HCEC 1CT (cell line): Measurements from ENCODE around the gene TRAPPC11.
"Not testable (repeated sequence)": the region's sequence is repeated elsewhere in the genome, so short reads cannot be mapped to it uniquely, and the experiment has no call there.

Experiments used
- DNase-seq: peaks from one replicate; pipeline ENCODE4 v3.0.0-alpha.2; 2017

TRAPPC11 gene

DNA sequence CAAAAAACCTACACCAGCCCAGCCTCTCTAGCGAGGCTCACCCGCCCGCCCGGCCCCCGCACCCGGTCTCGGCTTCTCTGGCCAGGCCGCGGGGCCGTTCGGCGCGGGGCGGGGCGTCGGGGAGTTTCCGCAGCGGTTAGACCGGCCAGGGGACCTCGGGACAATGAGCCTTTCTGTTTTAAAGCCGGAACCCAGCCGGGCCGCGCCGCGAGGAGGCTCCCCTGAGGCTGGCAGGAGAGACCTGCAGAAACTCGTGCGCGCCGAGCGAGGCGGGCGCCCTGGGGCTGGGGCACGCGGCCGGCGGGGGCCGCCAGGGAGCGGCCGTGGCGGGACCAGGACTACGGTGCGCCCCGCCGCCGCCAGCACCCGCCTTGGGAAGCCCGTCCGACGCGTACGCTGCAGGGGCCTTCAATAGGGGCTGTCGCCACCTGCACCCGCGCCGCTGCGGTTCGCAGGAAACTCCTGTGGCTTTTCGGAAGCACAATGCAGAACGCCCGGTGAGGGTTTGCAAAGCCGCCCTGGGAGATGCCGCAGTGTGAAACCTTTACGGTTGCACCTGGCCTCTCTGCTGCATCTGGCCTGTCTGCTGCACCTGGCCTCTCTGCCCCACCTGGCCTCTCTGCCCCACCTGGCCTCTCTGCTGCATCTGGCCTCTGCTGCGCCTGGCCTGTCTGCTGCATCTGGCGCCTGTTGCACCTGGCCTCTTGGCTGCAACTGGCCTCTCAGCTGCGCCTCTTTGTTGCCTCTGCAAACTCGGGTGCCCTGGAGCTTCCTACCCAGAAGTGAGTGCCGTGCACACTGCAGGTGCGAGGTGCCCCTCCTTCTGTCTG is 63.9 kb downstream of the TRAPPC11 start:
- no peak for DNase-seq

- no peak for DNase-seq
These were observed 64.6 kb downstream of the TRAPPC11 start for GRCh38 chr4:183723561-183724228.

DNA sequence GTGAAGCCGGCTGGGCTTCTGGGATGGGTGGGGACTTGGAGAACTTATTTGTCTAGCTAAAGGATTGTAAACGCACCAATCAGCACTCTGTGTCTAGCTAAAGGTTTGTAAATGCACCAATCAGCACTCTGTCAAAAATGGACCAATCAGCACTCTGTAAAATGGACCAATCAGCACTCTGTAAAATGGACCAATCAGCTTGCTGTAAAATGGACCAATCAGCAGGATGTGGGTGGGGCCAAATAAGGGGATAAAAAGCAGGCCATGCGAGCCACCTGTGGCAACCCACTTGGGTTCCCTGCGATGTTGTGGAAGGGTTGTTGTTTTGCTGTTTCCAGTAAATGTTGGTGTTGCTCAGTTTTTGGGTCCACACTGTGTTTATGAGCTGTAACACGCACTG is 66.5 kb downstream of the TRAPPC11 start:
- DNase-seq = not testable (repeated sequence)

DNA sequence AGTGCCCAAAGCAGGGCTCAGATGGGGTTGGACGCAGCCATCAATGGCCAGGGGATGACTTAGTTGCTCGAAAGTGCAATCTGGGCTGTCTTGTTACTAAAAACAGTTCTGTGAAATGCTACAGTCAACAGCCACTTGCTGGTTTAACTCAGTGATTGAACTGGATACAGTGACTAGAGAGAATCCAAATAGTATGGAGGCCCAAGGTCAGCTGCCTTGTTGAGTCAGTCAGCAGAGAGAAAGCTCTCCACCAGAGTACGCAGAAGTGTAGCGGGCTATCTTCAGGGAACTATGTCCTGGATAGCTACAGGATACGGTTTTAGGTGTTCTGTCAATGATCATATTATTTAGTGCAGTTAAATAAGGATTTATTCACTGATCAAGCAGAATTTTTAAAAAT is 68.4 kb downstream of the TRAPPC11 start:
- DNase-seq = no peak

DNA sequence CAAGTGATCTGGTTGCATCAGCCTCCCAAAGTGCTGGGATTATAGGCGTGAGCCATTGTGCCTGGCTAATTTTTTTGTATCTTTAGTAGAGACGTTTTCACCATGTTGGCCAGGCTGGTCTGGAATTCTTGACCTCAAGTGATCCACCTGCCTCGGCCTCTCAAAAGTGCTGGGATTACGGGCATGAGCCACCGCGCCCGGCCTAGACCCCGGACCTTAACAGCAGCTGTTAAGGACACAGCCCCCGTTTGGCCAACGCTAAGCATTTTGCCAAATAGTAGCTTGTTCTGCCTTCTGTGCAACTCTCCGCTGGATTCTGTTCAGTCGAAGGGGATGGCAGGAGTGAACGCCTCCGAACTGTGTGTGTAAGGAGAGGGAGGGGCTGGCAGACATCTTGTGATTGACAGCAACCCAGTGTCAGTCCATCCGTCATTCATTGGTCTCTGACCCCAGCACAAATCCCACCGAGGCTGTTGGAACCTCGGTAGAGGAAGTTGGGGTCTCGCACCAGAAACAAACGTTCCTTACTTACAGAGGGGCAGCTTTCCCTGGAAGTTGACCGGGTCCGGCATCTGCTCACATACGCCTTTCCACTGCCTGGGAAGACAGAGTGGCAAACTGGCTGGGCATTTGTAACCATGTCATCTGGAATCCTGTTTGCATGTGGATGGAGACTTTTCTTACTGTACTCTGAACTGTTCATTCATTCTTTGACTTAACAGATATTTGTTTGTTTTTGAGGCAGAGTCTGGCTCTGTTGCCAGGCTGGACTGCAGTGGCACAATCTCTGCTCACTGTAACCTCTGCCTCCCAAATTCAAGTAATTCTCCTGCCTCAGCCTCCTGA is 69.4 kb downstream of the TRAPPC11 start:
- DNase-seq = no peak

DNA sequence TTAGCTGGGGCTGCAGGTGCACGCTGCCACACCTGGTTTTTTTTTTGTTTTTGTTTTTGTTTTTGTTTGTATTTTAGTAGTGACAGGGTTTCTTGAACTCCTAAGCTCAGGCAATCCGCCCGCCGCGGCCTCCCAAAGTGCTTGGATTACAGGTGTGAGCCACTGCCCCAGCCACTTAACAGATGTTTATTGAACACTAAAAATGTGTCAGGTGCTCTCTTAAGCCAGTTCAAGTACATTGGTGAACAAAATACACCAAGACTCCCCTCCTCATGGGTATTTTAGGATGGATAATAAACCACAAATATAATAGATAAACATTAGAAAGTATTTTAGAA is 69.9 kb downstream of the TRAPPC11 start:
- DNase-seq = no peak

GRCh38 chr4:183729430-183730328 is 70.6 kb downstream of the TRAPPC11 start:
- DNase-seq = no peak

DNA sequence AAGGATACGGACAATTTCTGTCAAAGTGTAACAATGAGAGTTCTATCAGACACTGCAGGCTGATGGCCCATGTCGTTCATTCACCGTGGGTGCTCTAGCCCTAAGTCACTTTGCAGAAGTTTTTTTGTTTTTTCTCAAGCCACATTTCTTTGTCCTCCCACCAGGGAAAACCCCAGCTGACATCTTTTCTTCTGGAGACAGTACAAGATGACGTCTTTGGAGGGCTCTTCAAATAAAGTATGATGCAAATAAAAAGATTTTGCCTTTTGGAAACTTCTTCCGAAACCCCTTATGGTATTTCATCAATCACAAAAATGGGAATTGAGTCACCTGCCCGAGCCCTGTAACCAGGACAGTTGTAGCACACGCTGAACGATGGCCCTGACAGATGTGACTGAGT is 73.2 kb downstream of the TRAPPC11 start:
- DNase-seq = no peak

DNA sequence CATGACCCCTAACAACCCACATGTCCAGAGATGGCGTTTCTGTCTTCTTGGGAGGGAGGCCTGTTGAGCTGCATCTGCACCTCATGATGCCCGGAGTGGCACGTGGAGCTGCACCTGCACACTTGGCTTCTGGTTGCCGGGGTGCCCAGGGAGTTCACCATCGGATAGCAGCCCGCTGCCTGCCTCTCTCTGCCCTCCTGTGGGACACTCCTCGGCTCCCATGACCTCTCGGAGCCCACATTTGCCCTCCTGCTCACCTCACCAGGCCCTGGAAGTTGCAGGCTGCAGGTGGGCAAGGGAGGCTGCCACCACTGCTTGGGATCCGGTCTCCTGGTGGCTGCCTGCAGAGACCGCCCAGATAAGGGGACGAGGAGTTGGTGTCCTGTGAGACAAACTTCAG is 74.1 kb downstream of the TRAPPC11 start:
- DNase-seq = no peak

- no peak for DNase-seq
These were observed 79.1 kb downstream of the TRAPPC11 start for GRCh38 chr4:183738081-183738673.

DNA sequence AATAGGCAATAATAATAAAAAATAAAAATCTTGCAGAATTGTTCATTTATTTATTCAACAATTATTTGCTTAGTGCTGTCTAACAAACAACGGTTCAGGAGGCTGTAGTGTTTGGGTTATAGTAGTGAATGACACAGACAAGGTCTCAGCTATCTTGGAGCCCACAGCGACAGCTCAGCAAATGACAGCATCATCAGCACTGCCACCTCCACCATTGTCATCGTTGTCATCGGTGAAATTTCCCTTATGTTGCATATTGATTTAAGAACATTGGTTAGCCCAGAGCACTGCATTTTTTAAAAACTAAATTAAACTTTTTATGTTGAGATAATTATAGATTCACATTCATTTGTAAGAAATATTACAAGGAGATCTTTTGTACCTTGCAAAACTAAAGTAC is 79.9 kb downstream of the TRAPPC11 start:
- no peak for DNase-seq

GRCh38 chr4:183746305-183747229 is 87.5 kb downstream of the TRAPPC11 start:
- no peak for DNase-seq

GRCh38 chr4:183747380-183747779 is 88.3 kb downstream of the TRAPPC11 start:
- DNase-seq = no peak

DNA sequence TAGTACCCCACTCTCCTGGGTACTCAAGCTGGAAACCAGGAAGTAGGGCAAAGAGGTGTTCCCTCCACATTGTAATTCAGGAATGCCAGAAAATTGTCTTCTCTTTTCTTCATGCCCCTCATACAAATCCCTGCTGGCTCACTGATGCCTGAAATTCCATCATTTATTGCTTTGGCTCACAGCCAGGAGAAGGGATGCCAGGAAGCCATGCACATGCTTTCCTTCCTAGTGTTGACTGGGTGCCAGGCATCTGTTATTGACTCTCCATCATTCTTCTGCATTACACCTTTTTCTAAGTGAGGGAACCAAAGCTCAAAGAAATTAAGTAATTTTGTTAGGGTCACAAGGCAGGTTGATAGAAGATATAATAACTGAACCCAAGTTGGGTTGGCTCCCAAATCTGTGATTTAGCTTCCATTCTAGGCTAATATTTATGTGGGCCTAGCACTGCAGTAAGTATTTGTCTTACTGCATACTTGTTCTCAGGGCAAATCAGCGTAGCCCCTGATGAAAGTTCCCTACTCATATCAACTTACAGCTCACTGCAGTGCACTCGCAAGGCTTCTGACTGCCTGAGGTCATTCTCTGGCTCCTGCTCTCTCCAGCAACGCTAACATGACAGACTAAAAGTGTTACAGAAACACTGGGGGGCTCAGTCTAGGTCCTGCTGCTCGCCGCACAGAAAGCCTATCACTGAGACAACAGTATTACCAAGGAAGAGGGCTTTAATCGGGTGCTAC is 89.0 kb downstream of the TRAPPC11 start:
- no peak for DNase-seq

DNA sequence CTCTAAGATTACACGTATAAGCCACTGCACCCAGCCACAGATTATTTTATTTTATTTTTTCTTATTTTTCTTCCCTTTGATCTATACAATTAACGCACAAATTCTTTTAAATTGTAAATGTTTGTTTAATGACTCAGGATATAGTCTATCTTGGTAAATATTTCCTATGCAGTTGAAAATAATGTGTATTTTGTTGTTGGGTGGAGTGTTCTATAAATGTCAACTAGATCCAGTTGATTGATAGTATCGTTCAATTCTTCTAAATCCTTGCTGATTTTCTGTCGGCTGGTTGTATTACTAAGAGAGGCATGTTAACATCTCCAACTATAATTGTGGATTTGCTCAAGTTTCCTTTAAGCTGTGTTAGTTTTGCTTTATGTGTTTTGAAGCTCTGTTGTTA is 92.0 kb downstream of the TRAPPC11 start:
- no peak for DNase-seq

- no peak for DNase-seq
These were observed 96.5 kb downstream of the TRAPPC11 start for GRCh38 chr4:183755596-183755995.

DNA sequence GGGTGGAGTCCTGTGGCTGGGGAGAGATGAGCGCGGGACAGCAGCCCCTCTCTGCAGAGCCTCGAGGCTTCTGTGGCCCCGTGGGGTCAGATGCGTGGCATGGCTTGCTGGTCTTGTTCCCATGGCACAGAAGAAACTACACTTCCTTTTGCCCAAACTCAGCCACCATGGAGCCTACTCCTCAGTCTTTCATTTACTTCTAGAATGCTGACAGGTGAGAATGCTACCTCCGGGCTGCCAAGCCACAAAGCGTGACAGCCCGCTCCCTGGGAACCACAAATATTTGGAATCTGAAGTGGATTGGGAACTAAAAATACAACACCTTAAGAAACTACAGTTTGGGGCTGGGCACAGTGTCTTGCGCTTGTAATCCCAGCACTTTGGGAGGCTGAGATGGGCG is 98.0 kb downstream of the TRAPPC11 start:
- DNase-seq = no peak

- DNase-seq = no peak
These were observed 99.1 kb downstream of the TRAPPC11 start for GRCh38 chr4:183758061-183758757.

DNA sequence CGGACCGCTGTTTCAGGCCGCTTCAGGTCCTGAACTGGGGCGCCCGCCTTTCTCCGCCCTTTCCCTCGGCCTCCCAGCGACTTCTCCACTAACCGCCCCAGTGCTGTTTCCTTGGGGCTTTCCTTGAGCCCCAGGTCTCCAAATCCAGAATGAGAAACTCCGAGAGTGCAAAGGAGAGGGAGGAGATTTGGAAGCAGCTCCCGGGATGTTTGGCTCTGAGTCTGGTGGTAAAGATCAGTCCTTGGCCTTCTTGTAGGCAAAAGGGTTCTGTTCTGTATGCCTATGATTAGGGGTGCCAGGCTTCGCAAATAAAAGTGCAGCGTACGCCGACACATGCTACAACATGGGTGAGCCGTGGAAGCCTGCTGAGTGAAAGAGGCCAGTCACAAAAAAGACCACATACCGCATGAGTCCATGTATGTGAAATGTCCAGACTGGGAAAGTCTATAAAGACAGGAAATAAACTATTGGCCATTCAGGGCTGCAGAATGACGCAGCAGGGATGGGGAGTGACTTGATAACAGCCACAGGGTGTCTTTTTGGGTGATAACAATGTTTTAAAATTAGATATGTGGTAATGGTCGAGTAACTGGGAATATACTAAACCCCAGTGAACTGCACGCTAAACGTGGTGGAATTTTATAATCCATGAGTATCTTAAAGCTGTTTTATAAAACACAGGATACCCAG is 99.8 kb downstream of the TRAPPC11 start:
- DNase-seq = no peak
